SU-DHL-6 (cell line): ENCODE data around the gene SDK2.

Experiments
- H2AFZ ChIP-seq: fragments of 200-600 bp; sonication (generic); 2 replicates; pipeline ENCODE4 v1.6.1; 2014; ENCODE audit warnings: low read depth, mild to moderate bottlenecking, moderate library complexity, mixed read lengths, antibody characterized with exemption, low read length; ENCODE audit not compliant: severe bottlenecking
- H3F3A ChIP-seq: fragments of 200-600 bp; shearing (Covaris generic); 2 replicates; pipeline ENCODE4 v1.6.0; 2016; ENCODE audit warnings: antibody characterized with exemption, mild to moderate bottlenecking; ENCODE audit not compliant: insufficient read depth
- H3K27ac ChIP-seq: fragments of 200-600 bp; sonication (generic); 2 replicates; pipeline ENCODE4 v1.5.1; 2016; ENCODE audit warnings: low read depth, mild to moderate bottlenecking, low read length, moderate library complexity, mixed read lengths
- H3K27me3 ChIP-seq: fragments of 200-600 bp; sonication (generic), shearing (Covaris generic); 2 replicates; pipeline ENCODE4 v1.6.0; 2014; ENCODE audit warnings: mild to moderate bottlenecking, low read length
- H3K36me3 ChIP-seq: fragments of 200-600 bp; sonication (generic); 2 replicates; pipeline ENCODE4 v1.6.1; 2014; ENCODE audit warnings: mild to moderate bottlenecking, low read length, mixed read lengths
- H3K4me2 ChIP-seq: fragments of 300-600, 200-600 bp; shearing (Covaris generic), sonication (generic); 2 replicates; pipeline ENCODE4 v1.6.0; 2014; ENCODE audit warnings: low read length, low read depth, mild to moderate bottlenecking; ENCODE audit not compliant: poor library complexity, severe bottlenecking
- H3K4me3 ChIP-seq: fragments of 200-600 bp; sonication (generic); 2 replicates; pipeline ENCODE4 v1.5.1; 2014; ENCODE audit warnings: antibody characterized with exemption, low read length, mild to moderate bottlenecking, mixed read lengths; ENCODE audit not compliant: insufficient read depth, poor library complexity, severe bottlenecking
- H3K79me2 ChIP-seq: fragments of 200-600 bp; sonication (generic); 2 replicates; pipeline ENCODE4 v1.6.1; 2014; ENCODE audit warnings: mild to moderate bottlenecking, low read length, moderate library complexity; ENCODE audit not compliant: insufficient read depth
- H3K9ac ChIP-seq: fragments of 200-600 bp; sonication (generic); 2 replicates; pipeline ENCODE4 v1.7.0; 2014; ENCODE audit warnings: mild to moderate bottlenecking, low read length
- H3K9me2 ChIP-seq: fragments of 200-600 bp; sonication (generic); replicated peaks from 2 replicates; pipeline ENCODE4 v1.6.1; 2014; ENCODE audit warnings: low read length; ENCODE audit not compliant: insufficient read depth
- H3K9me3 ChIP-seq: fragments of 200-600 bp; sonication (generic); 2 replicates; pipeline ENCODE4 v1.6.1; 2014; ENCODE audit warnings: low read length, mixed read lengths; ENCODE audit not compliant: insufficient read depth
- H4K20me1 ChIP-seq: fragments of 200-600 bp; sonication (generic); 2 replicates; pipeline ENCODE4 v1.6.1; 2014; ENCODE audit warnings: low read depth, mild to moderate bottlenecking, antibody characterized with exemption, low read length, moderate library complexity, mixed read lengths
- CTCF ChIP-seq: fragments of 200-600 bp; sonication (generic); IDR thresholded peaks from one replicate; pipeline ENCODE4 v1.5.1; 2017; ENCODE audit warnings: antibody characterized with exemption, mild to moderate bottlenecking, low read length, moderate library complexity; ENCODE audit not compliant: insufficient read depth, poor library complexity, severe bottlenecking
- EZH2phosphoT487 ChIP-seq: fragments of 200-600 bp; sonication (generic), shearing (Covaris generic); conservative IDR thresholded peaks from 2 replicates; pipeline ENCODE4 v1.6.1; 2018; ENCODE audit warnings: mild to moderate bottlenecking, antibody characterized with exemption, low read length, moderate library complexity, mixed read lengths

The SDK2 gene

GRCh38 chr17:73447319-73447718, 196.9 kb downstream of the SDK2 start:
- Histone ChIP-seq H2AFZ (no peak overlapping the region), H3K27me3 (no peaks in the 10 kb centered on the region), H3K9ac (no peak overlapping the region), H3K79me2 (no peaks in the 10 kb centered on the region), H3K9me3 (no peaks in the 10 kb centered on the region), H3K27ac (no peak overlapping the region), H3K4me3 (no peak overlapping the region), H3K36me3 (no peaks in the 10 kb centered on the region), H3K9me2 (no peaks in the 10 kb centered on the region), H3K4me2 (no peak overlapping the region), H3F3A (no peaks in the 10 kb centered on the region), H4K20me1 (no peaks in the 10 kb centered on the region)
- TF ChIP-seq EZH2phosphoT487 (no peak), CTCF (no peak)

GRCh38 chr17:73446617-73447016, 197.6 kb downstream of the SDK2 start:
- Histone ChIP-seq H3K27me3 (no peaks in the 10 kb centered on the region), H3K9ac (no peak overlapping the region), H3K9me3 (no peaks in the 10 kb centered on the region), H4K20me1 (no peaks in the 10 kb centered on the region), H3K4me2 (no peak overlapping the region), H3F3A (no peaks in the 10 kb centered on the region), H3K79me2 (no peaks in the 10 kb centered on the region), H3K27ac (no peak overlapping the region), H3K4me3 (no peak overlapping the region), H2AFZ (no peak overlapping the region), H3K9me2 (no peaks in the 10 kb centered on the region), H3K36me3 (no peaks in the 10 kb centered on the region)
- no peak for TF ChIP-seq EZH2phosphoT487
- no peak for TF ChIP-seq CTCF

GRCh38 chr17:73445466-73445865, 198.8 kb downstream of the SDK2 start:
- no peaks in the 10 kb centered on the region for H3K36me3 ChIP-seq
- no peaks in the 10 kb centered on the region for H4K20me1 ChIP-seq
- TF ChIP-seq CTCF, result no peak
- no peak for TF ChIP-seq EZH2phosphoT487
- no peak overlapping the region for H3K4me3 ChIP-seq
- H3K79me2 ChIP-seq, result no peaks in the 10 kb centered on the region
- H3K9ac ChIP-seq, result no peak overlapping the region
- H3K27ac ChIP-seq, result no peak overlapping the region
- no peak overlapping the region for H3K4me2 ChIP-seq
- H3K27me3 ChIP-seq, result no peaks in the 10 kb centered on the region
- no peaks in the 10 kb centered on the region for H3K9me3 ChIP-seq
- no peaks in the 10 kb centered on the region for H3K9me2 ChIP-seq
- no peaks in the 10 kb centered on the region for H3F3A ChIP-seq
- no peak overlapping the region for H2AFZ ChIP-seq
